K562 (cell line): Measurements from ENCODE around the gene RPL28. TPM values are rescaled to one million over a fixed set of nuclear protein-coding genes. Genes with fewer than 3 reads are reported as not detected.

ENCODE experiments used
- ATAC-seq: fragments of 200-7000 bp; cut with Tn5 transposase; 3 replicates; pipeline ENCODE4 v1.9.1; 2020; ENCODE audit warnings: moderate library complexity
- BruUV-seq: library from RNA; stranded (reverse); fragments of 400-500 nt; replicated peaks from 2 replicates; lab custom pipeline; 2021; lab: Mats Ljungman, UMichigan
- CTCF ChIA-PET: fragments of 300-600 bp; formaldehyde crosslinking; extraction: SDS; loops from one replicate; lab custom pipeline; 2021; ENCODE audit warnings: low intra/inter-chr PET ratio; lab: Yijun Ruan, JAX
- POLR2A ChIA-PET: fragments of 300-600, 350-650 bp; sonication (Branson Sonifier 250); formaldehyde crosslinking; extraction: SDS; loops from one replicate; lab custom pipeline; 2021; ENCODE audit warnings: antibody characterized with exemption, inconsistent platforms; lab: Yijun Ruan, JAX
- DNase-seq, 4 experiments: peaks; one replicate each; pipeline versions ENCODE4 v3.0.0 to v3.0.0-alpha.2; 2011 to 2018; ENCODE audit warnings: low spot score in 3 of 4, mixed read lengths in 3 of 4; ENCODE audit errors: extremely low read depth in 1 of 4
- FAIRE-seq: peaks from 2 replicates; lab custom pipeline; 2011; peaks lifted over from hg19 to GRCh38; lab: Jason Lieb, UNC
- H2AFZ ChIP-seq: 2 replicates; pipeline ENCODE4 v1.6.0; 2011; ENCODE audit warnings: low read depth, low read length, control low read depth, inconsistent platforms
- H3K27ac ChIP-seq: fragments of 200-600 bp; 3 replicates; pipeline ENCODE4 v1.8.0; 2011; ENCODE audit warnings: low read depth, mild to moderate bottlenecking, control low read depth, inconsistent platforms, low read length, moderate library complexity, mixed read lengths; ENCODE audit errors: extremely low read depth
- H3K27me3 ChIP-seq, 2 experiments: fragments of 300-600 bp in 1 of 2; 2 replicates in 1 of 2; 3 replicates in 1 of 2; pipeline versions ENCODE4 v1.6.0 to v1.8.0; 2011; ENCODE audit warnings: inconsistent platforms in 2 of 2, low read length in 2 of 2, mild to moderate bottlenecking in 1 of 2, mixed read lengths in 1 of 2, moderate library complexity in 1 of 2; ENCODE audit not compliant: control insufficient read depth in 2 of 2, insufficient read depth in 2 of 2
- H3K36me3 ChIP-seq: fragments of 300-600 bp; 3 replicates; pipeline ENCODE4 v1.8.0; 2011; ENCODE audit warnings: mild to moderate bottlenecking, low read length, inconsistent platforms; ENCODE audit not compliant: control insufficient read depth, insufficient read depth
- H3K4me1 ChIP-seq, 2 experiments: fragments of 200-600 bp in 1 of 2; replicated peaks in 1 of 2; 2 replicates in 1 of 2; 3 replicates in 1 of 2; pipeline versions ENCODE4 v1.5.1 to v1.8.0; 2011; ENCODE audit warnings: inconsistent platforms in 2 of 2, low read length in 2 of 2, mild to moderate bottlenecking in 1 of 2, mixed read lengths in 1 of 2, moderate library complexity in 1 of 2; ENCODE audit not compliant: control insufficient read depth in 2 of 2, insufficient read depth in 2 of 2
- H3K4me2 ChIP-seq: 2 replicates; pipeline ENCODE4 v1.6.1; 2011; ENCODE audit warnings: low read length, control low read depth, inconsistent platforms, mixed read lengths; ENCODE audit not compliant: insufficient read depth
- H3K4me3 ChIP-seq: fragments of 200-600 bp; sonication (generic), shearing (Covaris generic); 2 replicates; pipeline ENCODE4 v1.5.1; 2016; ENCODE audit warnings: control low read depth, inconsistent platforms
- H3K79me2 ChIP-seq: fragments of 200-600 bp; 3 replicates; pipeline ENCODE4 v1.8.0; 2011; ENCODE audit warnings: low read length, inconsistent platforms; ENCODE audit not compliant: control insufficient read depth, insufficient read depth
- H3K9ac ChIP-seq, 2 experiments: 2 replicates each; pipeline versions ENCODE4 v1.6.0 to v1.6.1; 2011; ENCODE audit warnings: low read depth in 2 of 2, low read length in 2 of 2, control low read depth in 1 of 2, inconsistent platforms in 1 of 2, mild to moderate bottlenecking in 1 of 2, mixed read lengths in 1 of 2; ENCODE audit not compliant: insufficient read depth in 1 of 2
- H3K9me1 ChIP-seq: one replicate; pipeline ENCODE4 v1.6.0; 2011; ENCODE audit warnings: inconsistent platforms, mild to moderate bottlenecking, low read length, moderate library complexity; ENCODE audit not compliant: control insufficient read depth, insufficient read depth
- H3K9me3 ChIP-seq: replicated peaks from 2 replicates; pipeline ENCODE4 v1.5.1; 2011; ENCODE audit warnings: low read depth, low read length, inconsistent platforms; ENCODE audit not compliant: control insufficient read depth, insufficient read depth
- H4K20me1 ChIP-seq: replicated peaks from 2 replicates; pipeline ENCODE4 v1.6.1; 2011; ENCODE audit warnings: low read length, inconsistent platforms, mixed read lengths; ENCODE audit not compliant: control insufficient read depth, insufficient read depth
- GATAD2B ChIP-seq: fragments of 450-650 bp; IDR thresholded peaks from 2 replicates; pipeline ENCODE4 v1.6.1; 2017; ENCODE audit warnings: mild to moderate bottlenecking, borderline replicate concordance
- MTF1 ChIP-seq: fragments of 250-450 bp; sonication (Bioruptor Pico); IDR thresholded peaks from 2 replicates; pipeline ENCODE4 v1.9.0; 2021; ENCODE audit warnings: moderate library complexity, mild to moderate bottlenecking, inconsistent platforms, borderline replicate concordance
- NEUROD1 ChIP-seq: fragments of 150-350 bp; IDR thresholded peaks from 2 replicates; pipeline ENCODE4 v1.6.1; 2014; ENCODE audit warnings: borderline replicate concordance, low read length, low read depth; ENCODE audit not compliant: partially characterized antibody
- POLR2H ChIP-seq: IDR thresholded peaks from 2 replicates; pipeline ENCODE4 v1.6.1; 2016; ENCODE audit warnings: missing genetic modification characterization, low read depth, mild to moderate bottlenecking, control low read depth, missing compliant biosample characterization, moderate library complexity
- POLR3G ChIP-seq: IDR thresholded peaks from 2 replicates; pipeline ENCODE4 v1.6.1; 2011; ENCODE audit not compliant: insufficient read length, insufficient replicate concordance; ENCODE audit errors: extremely low read depth
- SMARCA5 ChIP-seq: fragments of 450-650 bp; IDR thresholded peaks from 2 replicates; pipeline ENCODE4 v1.6.1; 2016
- TEAD4 ChIP-seq, 2 experiments: sonication (generic) in 1 of 2; formaldehyde crosslinking in 1 of 2; IDR thresholded peaks; 2 replicates each; pipeline versions ENCODE4 v1.6.1 to v1.8.0; 2012 to 2022; ENCODE audit warnings: borderline replicate concordance in 1 of 2, inconsistent platforms in 1 of 2, low read length in 1 of 2, mild to moderate bottlenecking in 1 of 2, missing genetic modification reagents in 1 of 2
- ZNF274 ChIP-seq: IDR thresholded peaks from 2 replicates; pipeline ENCODE4 v1.6.1; 2011; ENCODE audit warnings: low read depth, mild to moderate bottlenecking, low read length, moderate library complexity, borderline replicate concordance
- ZNF561 ChIP-seq: fragments of 450-650 bp; formaldehyde crosslinking; conservative IDR thresholded peaks from 2 replicates; pipeline ENCODE4 v1.4.0; 2020; ENCODE audit warnings: mild to moderate bottlenecking, moderate library complexity
- ZSCAN32 ChIP-seq: fragments of 450-650 bp; formaldehyde crosslinking; IDR thresholded peaks from 2 replicates; pipeline ENCODE4 v1.4.0; 2020; ENCODE audit warnings: mild to moderate bottlenecking, moderate library complexity
- WGBS: fragments of 100-300 bp; shearing (Covaris generic); methylation state at CpG from one replicate; pipeline ENCODE4 v1.1.6; 2016; ENCODE audit warnings: low coverage, mixed read lengths; ENCODE audit not compliant: insufficient coverage; ENCODE audit errors: missing lambda C conversion rate; 5-methylcytosine and 5-hydroxymethylcytosine counted together
- in situ Hi-C: fragments of 300-500 bp; cut with MboI; formaldehyde crosslinking; loops from 4 replicates; pipeline ENCODE4 v1.15.0; 2018; ENCODE audit warnings: inconsistent platforms, mixed read lengths
- intact Hi-C: fragments of 100-400 bp; cut with micrococcal nuclease; formaldehyde crosslinking; loops from 2 replicates; pipeline ENCODE4 v1.14.2; 2022
- polyA plus RNA-seq, 8 experiments: library from polyadenylated mRNA; depleted of rRNA in 4 of 8; stranded (reverse) in 5 of 8; unstranded in 3 of 8; fragments of >200 nt; fragmentation: Nextera tagmentation in 2 of 8; fragmentation: Illumina TruSeq in 1 of 8; extraction: Ambion mirVana in 2 of 8; extraction: Trizol in 1 of 8; gene quantifications; 2 replicates each; pipeline versions ENCODE4 v1.2.1 to v1.2.3, GENCODE V29; 2011 to 2014; ENCODE audit warnings: inconsistent platforms in 1 of 8, missing spikeins in 1 of 8
- total RNA-seq, 7 experiments: library from RNA; depleted of rRNA in 6 of 7; stranded (reverse); fragments of >200 nt in 6 of 7; fragmentation: Illumina TruSeq in 2 of 7; extraction: Trizol in 2 of 7; gene quantifications; 2 replicates each; pipeline versions ENCODE4 v1.2.1 to v1.2.3, GENCODE V29; 2011 to 2021; ENCODE audit warnings: low replicate concordance in 1 of 7
- TF ChIP-seq, protein P1 (sequence below), 2 experiments: fragments of 450-650 bp; IDR thresholded peaks; 2 replicates each; pipeline ENCODE4 v1.6.1; 2018; ENCODE audit warnings: mild to moderate bottlenecking in 2 of 2, low read depth in 1 of 2; ENCODE audit not compliant: partially characterized antibody in 2 of 2
- TF ChIP-seq, protein P2 (sequence below), 2 experiments: fragments of 450-650 bp in 1 of 2; sonication (generic) in 1 of 2; formaldehyde crosslinking; conservative IDR thresholded peaks; 2 replicates each; pipeline versions ENCODE4 v1.4.0 to v1.8.1; 2020 to 2022; ENCODE audit warnings: mild to moderate bottlenecking in 1 of 2, missing genetic modification reagents in 1 of 2
- TF ChIP-seq, protein P3 (sequence below): sonication (generic); formaldehyde crosslinking; IDR thresholded peaks from 2 replicates; pipeline ENCODE4 v1.5.0; 2020; ENCODE audit warnings: missing genetic modification reagents
- TF ChIP-seq, protein P4 (sequence below): fragments of 450-650 bp; IDR thresholded peaks from 2 replicates; pipeline ENCODE4 v1.7.0; 2016; ENCODE audit warnings: borderline replicate concordance

The RPL28 gene
- total and polyA plus RNA-seq, 9 of the 15 experiments (the other 6 are each of a cell fraction or from before 2014, with no cell fraction given) = 124 to 3,106 (median 622) TPM

DNA sequence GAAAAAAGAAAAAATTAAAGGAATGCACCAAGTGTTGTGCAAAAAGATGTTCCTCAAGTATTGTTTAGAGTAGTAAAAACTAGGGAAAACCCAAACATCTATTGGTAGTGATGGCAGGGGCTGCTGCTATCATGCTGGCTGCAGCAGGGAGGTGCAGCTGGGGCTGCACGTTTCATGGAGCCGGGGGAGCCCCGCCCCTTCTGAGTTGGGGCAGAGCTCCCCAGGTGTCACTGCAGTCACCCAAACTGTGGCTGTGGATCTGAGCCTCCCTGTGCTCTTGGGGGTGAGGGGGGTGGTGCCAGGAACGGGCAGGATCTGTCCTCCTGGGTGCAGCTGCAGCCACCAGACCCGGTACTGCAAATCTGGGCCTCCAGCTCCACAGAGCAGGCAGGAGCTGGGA, 33.4 kb downstream of the RPL28 start:
- no peak for ATAC-seq
- H3K27ac ChIP-seq = no peak overlapping the region
- no peak overlapping the region for H2AFZ ChIP-seq
- in situ Hi-C loops (no loop called here), intact Hi-C loops (loop anchor here (10.0 kb wide), 1 partner anchor 334 kb away; no protein-coding TSS in a partner anchor)
- no peaks in the 10 kb centered on the region for H3K9me1 ChIP-seq
- no peaks in the 10 kb centered on the region for H3K79me2 ChIP-seq
- peaks cover 4 to 10% of the 10 kb centered on the region in 2 experiments; a peak in 3 of 5 replicates for H3K4me1 ChIP-seq
- H3K4me2 ChIP-seq = no peak overlapping the region
- no peak for DNase-seq
- H3K9me3 ChIP-seq = peaks cover 7% of the 10 kb centered on the region; the same call in 1 of the 2 replicates
- ChIA-PET POLR2A (interaction anchor here (1.3 to 2.5 kb wide), 3 partner anchors 10 to 19 kb away, joined by 3 to 14 read pairs (median 10); partner anchors contain the start of gene UBE2S), CTCF (interaction anchor here (2.2 kb wide), 1 partner anchor 277 kb away, joined by 4 read pairs; no protein-coding TSS in a partner anchor)
- BruUV-seq = no TSS peak
- H3K36me3 ChIP-seq = no peaks in the 10 kb centered on the region
- FAIRE-seq = no peak
- peaks cover 3 to 4% of the 10 kb centered on the region in 2 experiments; a peak in 3 of 5 replicates for H3K27me3 ChIP-seq
- WGBS = 5% methylated on average over 5 of the region's 5 CpGs
- no peak overlapping the region for H3K9ac ChIP-seq
- H4K20me1 ChIP-seq = no peaks in the 10 kb centered on the region
- H3K4me3 ChIP-seq = no peak overlapping the region
- TF ChIP-seq MTF1 (CRISPR knock-in tag) (no peak), POLR3G (no peak), POLR2H (tag) (no peak), GATAD2B (no peak), ZNF561 (CRISPR knock-in tag) (no peak), NEUROD1 (no peak), ZNF274 (no peak), SMARCA5 (no peak), TEAD4 (IDR thresholded peaks at IDR 0.05; ENCODE audit: low read length) (no peak), TEAD4 (CRISPR knock-in tag; IDR thresholded peaks at IDR 0.05; ENCODE audit: borderline replicate concordance) (no peak), ZSCAN32 (no peak)
- TF ChIP-seq, protein P1, sequence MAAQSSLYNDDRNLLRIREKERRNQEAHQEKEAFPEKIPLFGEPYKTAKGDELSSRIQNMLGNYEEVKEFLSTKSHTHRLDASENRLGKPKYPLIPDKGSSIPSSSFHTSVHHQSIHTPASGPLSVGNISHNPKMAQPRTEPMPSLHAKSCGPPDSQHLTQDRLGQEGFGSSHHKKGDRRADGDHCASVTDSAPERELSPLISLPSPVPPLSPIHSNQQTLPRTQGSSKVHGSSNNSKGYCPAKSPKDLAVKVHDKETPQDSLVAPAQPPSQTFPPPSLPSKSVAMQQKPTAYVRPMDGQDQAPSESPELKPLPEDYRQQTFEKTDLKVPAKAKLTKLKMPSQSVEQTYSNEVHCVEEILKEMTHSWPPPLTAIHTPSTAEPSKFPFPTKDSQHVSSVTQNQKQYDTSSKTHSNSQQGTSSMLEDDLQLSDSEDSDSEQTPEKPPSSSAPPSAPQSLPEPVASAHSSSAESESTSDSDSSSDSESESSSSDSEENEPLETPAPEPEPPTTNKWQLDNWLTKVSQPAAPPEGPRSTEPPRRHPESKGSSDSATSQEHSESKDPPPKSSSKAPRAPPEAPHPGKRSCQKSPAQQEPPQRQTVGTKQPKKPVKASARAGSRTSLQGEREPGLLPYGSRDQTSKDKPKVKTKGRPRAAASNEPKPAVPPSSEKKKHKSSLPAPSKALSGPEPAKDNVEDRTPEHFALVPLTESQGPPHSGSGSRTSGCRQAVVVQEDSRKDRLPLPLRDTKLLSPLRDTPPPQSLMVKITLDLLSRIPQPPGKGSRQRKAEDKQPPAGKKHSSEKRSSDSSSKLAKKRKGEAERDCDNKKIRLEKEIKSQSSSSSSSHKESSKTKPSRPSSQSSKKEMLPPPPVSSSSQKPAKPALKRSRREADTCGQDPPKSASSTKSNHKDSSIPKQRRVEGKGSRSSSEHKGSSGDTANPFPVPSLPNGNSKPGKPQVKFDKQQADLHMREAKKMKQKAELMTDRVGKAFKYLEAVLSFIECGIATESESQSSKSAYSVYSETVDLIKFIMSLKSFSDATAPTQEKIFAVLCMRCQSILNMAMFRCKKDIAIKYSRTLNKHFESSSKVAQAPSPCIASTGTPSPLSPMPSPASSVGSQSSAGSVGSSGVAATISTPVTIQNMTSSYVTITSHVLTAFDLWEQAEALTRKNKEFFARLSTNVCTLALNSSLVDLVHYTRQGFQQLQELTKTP (IDR thresholded peaks at IDR 0.05; ENCODE audit: low read depth in 1 of 2, partially characterized antibody in 2 of 2) = no peak
- TF ChIP-seq, protein P2, sequence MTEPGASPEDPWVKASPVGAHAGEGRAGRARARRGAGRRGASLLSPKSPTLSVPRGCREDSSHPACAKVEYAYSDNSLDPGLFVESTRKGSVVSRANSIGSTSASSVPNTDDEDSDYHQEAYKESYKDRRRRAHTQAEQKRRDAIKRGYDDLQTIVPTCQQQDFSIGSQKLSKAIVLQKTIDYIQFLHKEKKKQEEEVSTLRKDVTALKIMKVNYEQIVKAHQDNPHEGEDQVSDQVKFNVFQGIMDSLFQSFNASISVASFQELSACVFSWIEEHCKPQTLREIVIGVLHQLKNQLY (CRISPR knock-in tag; conservative IDR thresholded peaks at IDR 0.05) = no peak
- TF ChIP-seq, protein P3, sequence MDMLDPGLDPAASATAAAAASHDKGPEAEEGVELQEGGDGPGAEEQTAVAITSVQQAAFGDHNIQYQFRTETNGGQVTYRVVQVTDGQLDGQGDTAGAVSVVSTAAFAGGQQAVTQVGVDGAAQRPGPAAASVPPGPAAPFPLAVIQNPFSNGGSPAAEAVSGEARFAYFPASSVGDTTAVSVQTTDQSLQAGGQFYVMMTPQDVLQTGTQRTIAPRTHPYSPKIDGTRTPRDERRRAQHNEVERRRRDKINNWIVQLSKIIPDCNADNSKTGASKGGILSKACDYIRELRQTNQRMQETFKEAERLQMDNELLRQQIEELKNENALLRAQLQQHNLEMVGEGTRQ (CRISPR knock-in tag) = no peak
- TF ChIP-seq, protein P4, sequence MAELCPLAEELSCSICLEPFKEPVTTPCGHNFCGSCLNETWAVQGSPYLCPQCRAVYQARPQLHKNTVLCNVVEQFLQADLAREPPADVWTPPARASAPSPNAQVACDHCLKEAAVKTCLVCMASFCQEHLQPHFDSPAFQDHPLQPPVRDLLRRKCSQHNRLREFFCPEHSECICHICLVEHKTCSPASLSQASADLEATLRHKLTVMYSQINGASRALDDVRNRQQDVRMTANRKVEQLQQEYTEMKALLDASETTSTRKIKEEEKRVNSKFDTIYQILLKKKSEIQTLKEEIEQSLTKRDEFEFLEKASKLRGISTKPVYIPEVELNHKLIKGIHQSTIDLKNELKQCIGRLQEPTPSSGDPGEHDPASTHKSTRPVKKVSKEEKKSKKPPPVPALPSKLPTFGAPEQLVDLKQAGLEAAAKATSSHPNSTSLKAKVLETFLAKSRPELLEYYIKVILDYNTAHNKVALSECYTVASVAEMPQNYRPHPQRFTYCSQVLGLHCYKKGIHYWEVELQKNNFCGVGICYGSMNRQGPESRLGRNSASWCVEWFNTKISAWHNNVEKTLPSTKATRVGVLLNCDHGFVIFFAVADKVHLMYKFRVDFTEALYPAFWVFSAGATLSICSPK = no peak
